H9 (cell line): Measurements from ENCODE around the gene NPHS1. TPM values are rescaled to one million over a fixed set of nuclear protein-coding genes. Genes with fewer than 3 reads are reported as not detected.
"Not testable (repeated sequence)": the region's sequence is repeated elsewhere in the genome, so short reads cannot be mapped to it uniquely, and the experiment has no call there.

Experiments
- DNase-seq: peaks from one replicate; pipeline ENCODE4 v3.0.0-alpha.2; 2017
- H2AFZ ChIP-seq: one replicate; pipeline ENCODE4 v1.6.1; 2013; ENCODE audit warnings: mild to moderate bottlenecking, low read length, control low read depth, moderate library complexity
- H2AK5ac ChIP-seq: 2 replicates; pipeline ENCODE4 v1.6.1; 2013; ENCODE audit warnings: low read length, control low read depth, mixed read lengths; ENCODE audit not compliant: insufficient read length
- H2BK120ac ChIP-seq: one replicate; pipeline ENCODE4 v1.6.1; 2013; ENCODE audit warnings: low read depth, mild to moderate bottlenecking, low read length, control low read depth, inconsistent platforms; ENCODE audit not compliant: poor library complexity, severe bottlenecking
- H2BK12ac ChIP-seq: 2 replicates; pipeline ENCODE4 v1.6.1; 2013; ENCODE audit warnings: low read length, control low read depth, mixed read lengths, low read depth; ENCODE audit not compliant: insufficient read length
- H2BK15ac ChIP-seq: 2 replicates; pipeline ENCODE4 v1.6.1; 2013; ENCODE audit warnings: low read depth, low read length, control low read depth
- H2BK20ac ChIP-seq: one replicate; pipeline ENCODE4 v1.6.1; 2013; ENCODE audit warnings: low read depth, mild to moderate bottlenecking, low read length, control low read depth, inconsistent platforms; ENCODE audit not compliant: poor library complexity, severe bottlenecking
- H2BK5ac ChIP-seq: 2 replicates; pipeline ENCODE4 v1.6.1; 2013; ENCODE audit warnings: low read length, control low read depth, mixed read lengths; ENCODE audit not compliant: insufficient read length
- H3K14ac ChIP-seq: 2 replicates; pipeline ENCODE4 v1.6.1; 2013; ENCODE audit warnings: low read length, control low read depth; ENCODE audit not compliant: insufficient read depth
- H3K18ac ChIP-seq: 2 replicates; pipeline ENCODE4 v1.6.1; 2013; ENCODE audit warnings: low read depth, mild to moderate bottlenecking, mixed read lengths, low read length, control low read depth; ENCODE audit not compliant: insufficient read length
- H3K23ac ChIP-seq: 2 replicates; pipeline ENCODE4 v1.6.1; 2013; ENCODE audit warnings: low read length, control low read depth, mixed read lengths, low read depth; ENCODE audit not compliant: insufficient read length
- H3K23me2 ChIP-seq: 2 replicates; pipeline ENCODE4 v1.6.1; 2013; ENCODE audit warnings: low read depth, mild to moderate bottlenecking, mixed read lengths, low read length, control low read depth; ENCODE audit not compliant: insufficient read length, poor library complexity, severe bottlenecking
- H3K27ac ChIP-seq: 2 replicates; pipeline ENCODE4 v1.5.1; 2013; ENCODE audit warnings: low read length, control low read depth, mixed read lengths, low read depth; ENCODE audit not compliant: insufficient read length
- H3K27me3 ChIP-seq: 2 replicates; pipeline ENCODE4 v1.6.1; 2013; ENCODE audit warnings: low read length, control low read depth, inconsistent platforms; ENCODE audit not compliant: insufficient read depth
- H3K4ac ChIP-seq: 2 replicates; pipeline ENCODE4 v1.6.1; 2013; ENCODE audit warnings: low read depth, mild to moderate bottlenecking, control low read depth, inconsistent platforms, low read length, moderate library complexity
- H3K4me1 ChIP-seq: 2 replicates; pipeline ENCODE4 v1.6.1; 2013; ENCODE audit warnings: low read length, control low read depth, inconsistent platforms; ENCODE audit not compliant: insufficient read depth
- H3K4me2 ChIP-seq: 2 replicates; pipeline ENCODE4 v1.6.1; 2013; ENCODE audit warnings: low read length, control low read depth, mixed read lengths; ENCODE audit not compliant: insufficient read length, insufficient read depth
- H3K56ac ChIP-seq: 2 replicates; pipeline ENCODE4 v1.6.1; 2013; ENCODE audit warnings: low read depth, mild to moderate bottlenecking, mixed read lengths, low read length, control low read depth; ENCODE audit not compliant: insufficient read length
- H3K79me1 ChIP-seq: 2 replicates; pipeline ENCODE4 v1.6.1; 2013; ENCODE audit warnings: low read depth, mild to moderate bottlenecking, moderate library complexity, low read length, control low read depth, inconsistent platforms; ENCODE audit not compliant: insufficient read depth, poor library complexity, severe bottlenecking
- H3K79me2 ChIP-seq: 2 replicates; pipeline ENCODE4 v1.6.1; 2013; ENCODE audit warnings: low read length, control low read depth, inconsistent platforms; ENCODE audit not compliant: insufficient read depth
- H3K9ac ChIP-seq: 2 replicates; pipeline ENCODE4 v1.6.1; 2013; ENCODE audit warnings: low read length, control low read depth, mixed read lengths; ENCODE audit not compliant: insufficient read length; ENCODE audit errors: extremely low read depth
- H3K9me3 ChIP-seq: one replicate; pipeline ENCODE4 v1.6.1; 2013; ENCODE audit warnings: low read depth, low read length, inconsistent platforms; ENCODE audit not compliant: control insufficient read depth
- H3T11ph ChIP-seq: one replicate; pipeline ENCODE4 v1.6.1; 2013; ENCODE audit warnings: mild to moderate bottlenecking, low read length, control low read depth, inconsistent platforms
- H4K20me1 ChIP-seq: one replicate; pipeline ENCODE4 v1.6.1; 2013; ENCODE audit not compliant: control insufficient read depth, insufficient read length, insufficient read depth
- H4K5ac ChIP-seq: 2 replicates; pipeline ENCODE4 v1.6.1; 2013; ENCODE audit warnings: low read depth, mild to moderate bottlenecking, mixed read lengths, low read length, control low read depth; ENCODE audit not compliant: insufficient read length
- H4K8ac ChIP-seq: replicated peaks from 2 replicates; pipeline ENCODE4 v1.6.1; 2013; ENCODE audit warnings: low read length, control low read depth, mixed read lengths, low read depth; ENCODE audit not compliant: insufficient read length
- H4K91ac ChIP-seq: 2 replicates; pipeline ENCODE4 v1.6.1; 2013; ENCODE audit warnings: low read depth, mild to moderate bottlenecking, moderate library complexity, mixed read lengths, low read length, control low read depth; ENCODE audit not compliant: insufficient read length
- H3K27ac Mint-ChIP-seq, 3 experiments: 2 replicates in 2 of 3; 3 replicates in 1 of 3; pipeline ENCODE4 v1.8.0; 2020 to 2021; ENCODE audit warnings: mixed read lengths in 3 of 3, mild to moderate bottlenecking in 1 of 3, moderate library complexity in 1 of 3
- H3K27me3 Mint-ChIP-seq: 2 replicates; pipeline ENCODE4 v1.8.0; 2021; ENCODE audit warnings: low read depth, mild to moderate bottlenecking, moderate library complexity, mixed read lengths
- H3K36me3 Mint-ChIP-seq, 3 experiments: 2 replicates in 2 of 3; 3 replicates in 1 of 3; pipeline ENCODE4 v1.8.0; 2020 to 2021; ENCODE audit warnings: low read depth in 3 of 3, mixed read lengths in 3 of 3; ENCODE audit not compliant: insufficient read depth in 1 of 3
- H3K4me1 Mint-ChIP-seq, 2 experiments: 2 replicates each; pipeline ENCODE4 v1.8.0; 2020; ENCODE audit warnings: mixed read lengths in 2 of 2
- H3K4me3 Mint-ChIP-seq, 2 experiments: 2 replicates in 1 of 2; 3 replicates in 1 of 2; pipeline ENCODE4 v1.8.0; 2020 to 2021; ENCODE audit warnings: mild to moderate bottlenecking in 2 of 2, mixed read lengths in 2 of 2, moderate library complexity in 1 of 2
- H3K9me3 Mint-ChIP-seq, 2 experiments: 2 replicates in 1 of 2; 3 replicates in 1 of 2; pipeline ENCODE4 v1.8.0; 2020; ENCODE audit warnings: mild to moderate bottlenecking in 2 of 2, mixed read lengths in 2 of 2, moderate library complexity in 1 of 2
- CTCF ChIP-seq: fragments of 200-600 bp; sonication (generic); conservative IDR thresholded peaks from 3 replicates; pipeline ENCODE4 v1.8.0; 2021; ENCODE audit warnings: antibody characterized with exemption, mild to moderate bottlenecking
- WGBS: extraction: QIAGEN DNeasy Blood & Tissue Kit; methylation state at CpG from one replicate; pipeline ENCODE4 v1.1.7; 2013; ENCODE audit warnings: missing lambda C conversion rate, low lambda C conversion rate, mixed read lengths; ENCODE audit not compliant: insufficient read length; ENCODE audit errors: extremely low coverage; 5-methylcytosine and 5-hydroxymethylcytosine counted together
- total RNA-seq: library from RNA; stranded (reverse); gene quantifications from 2 replicates; pipeline ENCODE4 v1.2.1, GENCODE V29; 2021

The NPHS1 gene
- total RNA-seq, 1 experiment from 2014 or later, result 0.83 TPM

GRCh38 chr19:35841961-35842595 lies 10.2 kb downstream of the NPHS1 start:
- no peak overlapping the region for H2BK20ac ChIP-seq
- no peak overlapping the region for H2AFZ ChIP-seq
- no peak overlapping the region for H3K18ac ChIP-seq
- H4K20me1 ChIP-seq, result no peaks in the 10 kb centered on the region
- H3K79me2 ChIP-seq, result no peaks in the 10 kb centered on the region
- no CpG with 5 or more reads among the region's 13 CpGs for WGBS
- no peak overlapping the region for H3K4me2 ChIP-seq
- peaks cover 2 to 3% of the 10 kb centered on the region in 2 experiments; a peak in 2 of 5 replicates for H3K9me3 Mint-ChIP-seq
- no peak overlapping the region for H2BK15ac ChIP-seq
- H3K27me3 ChIP-seq, result peaks cover 23% of the 10 kb centered on the region; the same call in 1 of the 2 replicates
- H2BK12ac ChIP-seq, result no peak overlapping the region
- H3K36me3 Mint-ChIP-seq, result no peaks in the 10 kb centered on the region; a peak in 1 of 7 replicates
- H3K23me2 ChIP-seq, result peaks cover 15% of the 10 kb centered on the region
- no peak overlapping the region for H3T11ph ChIP-seq
- no peak overlapping the region for H2BK5ac ChIP-seq
- H3K27ac ChIP-seq, result no peak overlapping the region
- no peak overlapping the region for H2BK120ac ChIP-seq
- no peak overlapping the region for H2AK5ac ChIP-seq
- no peak overlapping the region for H3K9ac ChIP-seq
- H4K5ac ChIP-seq, result no peak overlapping the region
- H3K23ac ChIP-seq, result no peak overlapping the region
- no peak overlapping the region for H3K4ac ChIP-seq
- no peak overlapping the region for H3K27ac Mint-ChIP-seq
- no peak for DNase-seq
- peaks cover 18 to 25% of the 10 kb centered on the region in 2 experiments for H3K4me1 Mint-ChIP-seq
- TF ChIP-seq CTCF, result no peak
- H3K4me1 ChIP-seq, result no peaks in the 10 kb centered on the region
- no peak overlapping the region for H4K8ac ChIP-seq
- H3K9me3 ChIP-seq, result no peaks in the 10 kb centered on the region
- H3K56ac ChIP-seq, result no peak overlapping the region
- no peaks in the 10 kb centered on the region for H3K79me1 ChIP-seq
- H4K91ac ChIP-seq, result no peak overlapping the region
- H3K27me3 Mint-ChIP-seq, result peaks cover 78% of the 10 kb centered on the region
- H3K4me3 Mint-ChIP-seq, result no peak overlapping the region
- H3K14ac ChIP-seq, result no peak overlapping the region

- not testable (repeated sequence) for H3K4ac ChIP-seq, H3K23me2 ChIP-seq, H3K9me3 Mint-ChIP-seq, H3K27ac Mint-ChIP-seq, H3K9me3 ChIP-seq, H3K9ac ChIP-seq, H3K18ac ChIP-seq, H3K4me2 ChIP-seq, H3K56ac ChIP-seq, H2AFZ ChIP-seq, H3K4me3 Mint-ChIP-seq, DNase-seq, H3K4me1 ChIP-seq, H3K14ac ChIP-seq, H4K91ac ChIP-seq, H3K79me2 ChIP-seq, H2BK20ac ChIP-seq, H4K8ac ChIP-seq, H3K36me3 Mint-ChIP-seq, H3K27me3 ChIP-seq, H3K4me1 Mint-ChIP-seq, H4K5ac ChIP-seq, H3T11ph ChIP-seq, H2AK5ac ChIP-seq, H3K27ac ChIP-seq, H4K20me1 ChIP-seq, H3K79me1 ChIP-seq, H3K23ac ChIP-seq, H2BK15ac ChIP-seq, H2BK120ac ChIP-seq, H2BK12ac ChIP-seq, H2BK5ac ChIP-seq
- peaks cover 59% of the 10 kb centered on the region for H3K27me3 Mint-ChIP-seq
- WGBS, result no CpG with 5 or more reads among the region's 11 CpGs
Observed at GRCh38 chr19:35836096-35836495, 16.2 kb downstream of the NPHS1 start.
